Neural cell (in vitro differentiated cells): Measurements from ENCODE around the gene SLC6A5. TPM values are rescaled to one million over a fixed set of nuclear protein-coding genes. Genes with fewer than 3 reads are reported as not detected.

Experiments
- H2AFZ ChIP-seq: fragments of 200-600, 300-800 bp; sonication (generic), shearing (Covaris generic); 2 replicates; pipeline ENCODE4 v1.6.0; 2014; ENCODE audit warnings: low read depth, mild to moderate bottlenecking, antibody characterized with exemption, low read length, moderate library complexity
- H3F3A ChIP-seq: fragments of 200-600 bp; shearing (Covaris generic); 2 replicates; pipeline ENCODE4 v1.6.1; 2016; ENCODE audit warnings: mild to moderate bottlenecking, moderate library complexity, mixed read lengths, antibody characterized with exemption, low read length; ENCODE audit not compliant: insufficient read depth, poor library complexity, severe bottlenecking
- H3K27ac ChIP-seq: fragments of 200-600, 300-800 bp; sonication (generic), shearing (Covaris generic); 2 replicates; pipeline ENCODE4 v1.5.1; 2014; ENCODE audit warnings: mild to moderate bottlenecking, low read length, moderate library complexity
- H3K27me3 ChIP-seq: fragments of 300-800, 200-600 bp; sonication (generic), shearing (Covaris generic); 2 replicates; pipeline ENCODE4 v1.6.0; 2014; ENCODE audit warnings: mild to moderate bottlenecking, low read depth, low read length, moderate library complexity; ENCODE audit not compliant: insufficient read depth
- H3K36me3 ChIP-seq: fragments of 300-800, 200-600 bp; sonication (generic), shearing (Covaris generic); 2 replicates; pipeline ENCODE4 v1.5.1; 2014; ENCODE audit warnings: mild to moderate bottlenecking, antibody characterized with exemption, low read length, moderate library complexity; ENCODE audit not compliant: insufficient read depth
- H3K4me2 ChIP-seq: fragments of 300-800, 200-600 bp; sonication (generic), shearing (Covaris generic); 2 replicates; pipeline ENCODE4 v1.6.0; 2014; ENCODE audit warnings: mild to moderate bottlenecking, low read length
- H3K4me3 ChIP-seq: fragments of 300-800, 200-600 bp; sonication (generic), shearing (Covaris generic); 2 replicates; pipeline ENCODE4 v1.5.1; 2014; ENCODE audit warnings: mild to moderate bottlenecking, low read length, moderate library complexity
- H3K79me2 ChIP-seq: fragments of 200-600 bp; shearing (Covaris generic); replicated peaks from 2 replicates; pipeline ENCODE4 v1.6.0; 2014; ENCODE audit warnings: mild to moderate bottlenecking, low read length, moderate library complexity; ENCODE audit not compliant: insufficient read depth
- H3K9ac ChIP-seq: fragments of 300-800, 200-600 bp; sonication (generic), shearing (Covaris generic); 2 replicates; pipeline ENCODE4 v1.6.1; 2016; ENCODE audit warnings: mild to moderate bottlenecking, low read length, mixed read lengths
- H3K9me2 ChIP-seq: fragments of 200-600 bp; shearing (Covaris generic); 2 replicates; pipeline ENCODE4 v1.6.1; 2016; ENCODE audit warnings: mild to moderate bottlenecking, low read length, mixed read lengths; ENCODE audit not compliant: insufficient read depth
- H3K9me3 ChIP-seq: fragments of 200-600, 300-800 bp; sonication (generic), shearing (Covaris generic); 2 replicates; pipeline ENCODE4 v1.6.1; 2016; ENCODE audit warnings: mild to moderate bottlenecking, mixed run types, low read length, moderate library complexity, mixed read lengths
- H4K20me1 ChIP-seq: fragments of 200-600 bp; shearing (Covaris generic); 2 replicates; pipeline ENCODE4 v1.6.1; 2016; ENCODE audit warnings: mild to moderate bottlenecking, mixed run types; ENCODE audit not compliant: insufficient read depth
- EP300 ChIP-seq: fragments of 450-650 bp; conservative IDR thresholded peaks from 2 replicates; pipeline ENCODE4 v1.6.1; 2014; ENCODE audit warnings: antibody characterized with exemption, mild to moderate bottlenecking, moderate library complexity; ENCODE audit not compliant: poor library complexity, severe bottlenecking
- EZH2 ChIP-seq: fragments of 200-600, 300-800 bp; shearing (Covaris generic), sonication (generic); IDR thresholded peaks from 2 replicates; pipeline ENCODE4 v1.6.1; 2014; ENCODE audit warnings: antibody characterized with exemption, low read length, borderline replicate concordance, mild to moderate bottlenecking; ENCODE audit not compliant: insufficient read depth, poor library complexity, severe bottlenecking
- MXI1 ChIP-seq: fragments of 450-650 bp; conservative IDR thresholded peaks from 2 replicates; pipeline ENCODE4 v1.6.1; 2014; ENCODE audit warnings: antibody characterized with exemption, mild to moderate bottlenecking; ENCODE audit not compliant: poor library complexity, severe bottlenecking
- POLR2AphosphoS5 ChIP-seq: IDR thresholded peaks from 2 replicates; pipeline ENCODE4 v1.6.1; 2012
- RAD21 ChIP-seq: fragments of 450-650 bp; conservative IDR thresholded peaks from 2 replicates; pipeline ENCODE4 v1.6.1; 2014; ENCODE audit warnings: antibody characterized with exemption, mild to moderate bottlenecking, moderate library complexity
- SMC3 ChIP-seq: fragments of 450-650 bp; conservative IDR thresholded peaks from 2 replicates; pipeline ENCODE4 v1.6.1; 2014; ENCODE audit warnings: antibody characterized with exemption, mild to moderate bottlenecking, moderate library complexity; ENCODE audit not compliant: poor library complexity
- TAF1 ChIP-seq: IDR thresholded peaks from 2 replicates; pipeline ENCODE4 v1.6.1; 2012; ENCODE audit warnings: low read depth
- polyA plus RNA-seq: library from polyadenylated mRNA; depleted of rRNA; stranded (reverse); fragments of >200 nt; gene quantifications from 2 replicates; pipeline ENCODE4 v1.2.3, GENCODE V29; 2014
- TF ChIP-seq, protein P1 (sequence below): IDR thresholded peaks from 2 replicates; pipeline ENCODE4 v1.6.1; 2012; ENCODE audit warnings: borderline replicate concordance
- TF ChIP-seq, protein P2 (sequence below): fragments of 450-650 bp; IDR thresholded peaks from 2 replicates; pipeline ENCODE4 v1.5.1; 2014; ENCODE audit warnings: antibody characterized with exemption, mild to moderate bottlenecking, moderate library complexity; ENCODE audit not compliant: poor library complexity, severe bottlenecking

Gene SLC6A5
- polyA plus RNA-seq, 1 donor from 2014 or later = not detected

DNA sequence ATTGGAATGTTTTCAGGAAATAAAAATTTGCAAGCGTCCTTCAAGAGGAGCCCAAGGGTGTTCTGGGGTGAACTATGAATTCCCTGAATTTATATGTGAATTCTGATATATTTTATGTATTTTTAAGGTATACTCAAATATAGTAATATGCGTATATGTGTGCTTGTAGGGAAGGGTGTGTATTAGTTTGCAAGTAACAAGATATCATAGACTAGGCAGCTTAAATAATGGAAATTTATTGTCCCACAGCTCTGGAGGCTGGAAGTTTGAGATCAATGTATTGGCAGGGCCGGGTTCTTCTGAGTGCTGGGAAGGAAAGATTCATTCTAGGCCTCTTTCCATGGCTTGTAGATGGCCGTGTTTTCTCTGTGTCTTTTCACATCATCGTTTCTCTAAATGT, 16.2 kb upstream of the SLC6A5 start:
- H4K20me1 ChIP-seq = no peaks in the 10 kb centered on the region
- no peaks in the 10 kb centered on the region for H3K36me3 ChIP-seq
- H3K4me3 ChIP-seq = no peak overlapping the region
- no peak overlapping the region for H3K27ac ChIP-seq
- H3K27me3 ChIP-seq = no peaks in the 10 kb centered on the region
- no peak overlapping the region for H3K4me2 ChIP-seq
- no peaks in the 10 kb centered on the region for H3K9me2 ChIP-seq
- H3F3A ChIP-seq = no peaks in the 10 kb centered on the region
- H2AFZ ChIP-seq = no peak overlapping the region
- H3K9ac ChIP-seq = no peak overlapping the region
- H3K9me3 ChIP-seq = no peaks in the 10 kb centered on the region
- TF ChIP-seq RAD21 = no peak
- TF ChIP-seq TAF1 = no peak
- TF ChIP-seq EZH2 = no peak
- no peaks in the 10 kb centered on the region for H3K79me2 ChIP-seq

DNA sequence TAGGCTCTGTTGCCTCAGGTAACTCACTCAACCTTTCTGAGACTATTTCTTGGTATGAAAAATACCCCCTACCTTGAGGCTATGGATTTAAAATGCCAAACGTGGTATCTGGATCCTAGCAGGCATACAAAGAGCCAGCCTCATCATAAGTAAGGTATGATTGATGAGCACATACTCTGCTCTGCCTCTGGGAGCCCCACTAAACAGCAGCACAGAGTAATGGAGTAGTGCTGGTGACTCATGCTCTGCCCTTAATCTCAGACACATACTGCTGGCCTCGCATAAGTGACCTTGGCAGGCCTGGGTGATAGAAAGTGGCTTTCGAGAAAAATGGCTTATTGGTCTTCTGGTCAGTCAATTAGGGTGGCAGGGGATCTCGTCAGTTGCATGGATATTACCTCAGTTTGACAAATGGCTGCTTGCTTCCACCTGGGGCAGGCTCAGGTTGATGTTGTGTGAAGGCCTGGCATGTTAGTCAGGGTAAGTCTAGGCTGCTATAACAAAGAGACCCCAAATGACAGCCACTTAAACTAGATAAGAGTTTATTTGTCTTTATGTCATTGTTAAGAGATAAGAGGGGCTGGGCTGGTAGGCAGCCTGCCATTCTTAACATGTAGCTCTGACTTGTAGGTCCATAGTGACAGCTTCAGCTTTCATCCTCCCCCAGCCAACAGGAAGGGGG, 15.2 kb upstream of the SLC6A5 start:
- no peak overlapping the region for H3K9ac ChIP-seq

More for the DNA sequence above, 15.2 kb upstream of the SLC6A5 start:
- TF ChIP-seq, protein P1, sequence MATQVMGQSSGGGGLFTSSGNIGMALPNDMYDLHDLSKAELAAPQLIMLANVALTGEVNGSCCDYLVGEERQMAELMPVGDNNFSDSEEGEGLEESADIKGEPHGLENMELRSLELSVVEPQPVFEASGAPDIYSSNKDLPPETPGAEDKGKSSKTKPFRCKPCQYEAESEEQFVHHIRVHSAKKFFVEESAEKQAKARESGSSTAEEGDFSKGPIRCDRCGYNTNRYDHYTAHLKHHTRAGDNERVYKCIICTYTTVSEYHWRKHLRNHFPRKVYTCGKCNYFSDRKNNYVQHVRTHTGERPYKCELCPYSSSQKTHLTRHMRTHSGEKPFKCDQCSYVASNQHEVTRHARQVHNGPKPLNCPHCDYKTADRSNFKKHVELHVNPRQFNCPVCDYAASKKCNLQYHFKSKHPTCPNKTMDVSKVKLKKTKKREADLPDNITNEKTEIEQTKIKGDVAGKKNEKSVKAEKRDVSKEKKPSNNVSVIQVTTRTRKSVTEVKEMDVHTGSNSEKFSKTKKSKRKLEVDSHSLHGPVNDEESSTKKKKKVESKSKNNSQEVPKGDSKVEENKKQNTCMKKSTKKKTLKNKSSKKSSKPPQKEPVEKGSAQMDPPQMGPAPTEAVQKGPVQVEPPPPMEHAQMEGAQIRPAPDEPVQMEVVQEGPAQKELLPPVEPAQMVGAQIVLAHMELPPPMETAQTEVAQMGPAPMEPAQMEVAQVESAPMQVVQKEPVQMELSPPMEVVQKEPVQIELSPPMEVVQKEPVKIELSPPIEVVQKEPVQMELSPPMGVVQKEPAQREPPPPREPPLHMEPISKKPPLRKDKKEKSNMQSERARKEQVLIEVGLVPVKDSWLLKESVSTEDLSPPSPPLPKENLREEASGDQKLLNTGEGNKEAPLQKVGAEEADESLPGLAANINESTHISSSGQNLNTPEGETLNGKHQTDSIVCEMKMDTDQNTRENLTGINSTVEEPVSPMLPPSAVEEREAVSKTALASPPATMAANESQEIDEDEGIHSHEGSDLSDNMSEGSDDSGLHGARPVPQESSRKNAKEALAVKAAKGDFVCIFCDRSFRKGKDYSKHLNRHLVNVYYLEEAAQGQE = no peak
- TF ChIP-seq EP300 (no peak), RAD21 (no peak), SMC3 (no peak), MXI1 (no peak), POLR2AphosphoS5 (no peak), TAF1 (no peak), EZH2 (no peak)
- TF ChIP-seq, protein P2, sequence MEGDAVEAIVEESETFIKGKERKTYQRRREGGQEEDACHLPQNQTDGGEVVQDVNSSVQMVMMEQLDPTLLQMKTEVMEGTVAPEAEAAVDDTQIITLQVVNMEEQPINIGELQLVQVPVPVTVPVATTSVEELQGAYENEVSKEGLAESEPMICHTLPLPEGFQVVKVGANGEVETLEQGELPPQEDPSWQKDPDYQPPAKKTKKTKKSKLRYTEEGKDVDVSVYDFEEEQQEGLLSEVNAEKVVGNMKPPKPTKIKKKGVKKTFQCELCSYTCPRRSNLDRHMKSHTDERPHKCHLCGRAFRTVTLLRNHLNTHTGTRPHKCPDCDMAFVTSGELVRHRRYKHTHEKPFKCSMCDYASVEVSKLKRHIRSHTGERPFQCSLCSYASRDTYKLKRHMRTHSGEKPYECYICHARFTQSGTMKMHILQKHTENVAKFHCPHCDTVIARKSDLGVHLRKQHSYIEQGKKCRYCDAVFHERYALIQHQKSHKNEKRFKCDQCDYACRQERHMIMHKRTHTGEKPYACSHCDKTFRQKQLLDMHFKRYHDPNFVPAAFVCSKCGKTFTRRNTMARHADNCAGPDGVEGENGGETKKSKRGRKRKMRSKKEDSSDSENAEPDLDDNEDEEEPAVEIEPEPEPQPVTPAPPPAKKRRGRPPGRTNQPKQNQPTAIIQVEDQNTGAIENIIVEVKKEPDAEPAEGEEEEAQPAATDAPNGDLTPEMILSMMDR = no peak
- Histone ChIP-seq H3K79me2 (no peaks in the 10 kb centered on the region), H3K4me2 (no peak overlapping the region), H4K20me1 (no peaks in the 10 kb centered on the region), H3K27ac (no peak overlapping the region), H3K4me3 (no peak overlapping the region), H3K9me3 (no peaks in the 10 kb centered on the region), H3K36me3 (no peaks in the 10 kb centered on the region), H3K27me3 (no peaks in the 10 kb centered on the region), H3F3A (no peaks in the 10 kb centered on the region), H3K9me2 (no peaks in the 10 kb centered on the region), H2AFZ (no peak overlapping the region)
